Measurements from ENCODE around the gene NFIL3.

NFIL3 gene

GRCh38 chr9:91421971-91422757 lies 1.5 kb downstream of the NFIL3 start:
- DNase-seq (ENCODE audit: low read depth in 2 of 2) = no peak

DNA sequence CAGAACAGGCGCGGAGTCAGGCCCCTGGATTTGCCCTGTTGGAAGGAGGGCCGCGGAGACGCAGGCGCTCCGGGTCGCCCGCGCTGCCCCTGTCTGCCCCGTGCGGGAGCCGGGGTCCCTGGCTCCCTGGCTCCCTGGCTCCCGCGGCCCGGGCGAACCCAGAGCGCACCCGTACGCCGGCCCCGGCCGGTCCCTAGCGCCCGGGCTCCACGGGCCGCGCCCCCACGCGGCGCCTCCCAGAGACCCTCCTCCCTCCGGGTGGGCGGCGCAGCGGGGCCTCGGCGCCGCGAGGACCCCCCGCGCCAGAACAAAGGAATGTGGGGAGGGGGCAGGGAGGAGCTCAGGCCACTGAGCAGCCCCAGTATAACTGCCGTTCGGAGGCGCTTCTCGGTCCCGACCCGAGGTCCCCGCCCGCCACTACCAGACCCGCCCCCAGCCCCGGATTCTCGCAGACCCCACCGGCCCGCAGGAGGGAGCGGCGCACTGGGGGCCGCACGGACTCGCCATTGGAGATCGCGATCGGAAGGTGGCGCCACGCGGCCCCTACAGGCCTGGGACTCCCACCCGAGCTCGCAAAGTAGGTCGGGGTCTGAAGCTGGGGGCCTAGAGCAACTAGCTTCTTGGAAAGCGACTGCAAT lies 2.4 kb downstream of the NFIL3 start:
- no peak for DNase-seq (ENCODE audit: low read depth in 2 of 2)

DNA sequence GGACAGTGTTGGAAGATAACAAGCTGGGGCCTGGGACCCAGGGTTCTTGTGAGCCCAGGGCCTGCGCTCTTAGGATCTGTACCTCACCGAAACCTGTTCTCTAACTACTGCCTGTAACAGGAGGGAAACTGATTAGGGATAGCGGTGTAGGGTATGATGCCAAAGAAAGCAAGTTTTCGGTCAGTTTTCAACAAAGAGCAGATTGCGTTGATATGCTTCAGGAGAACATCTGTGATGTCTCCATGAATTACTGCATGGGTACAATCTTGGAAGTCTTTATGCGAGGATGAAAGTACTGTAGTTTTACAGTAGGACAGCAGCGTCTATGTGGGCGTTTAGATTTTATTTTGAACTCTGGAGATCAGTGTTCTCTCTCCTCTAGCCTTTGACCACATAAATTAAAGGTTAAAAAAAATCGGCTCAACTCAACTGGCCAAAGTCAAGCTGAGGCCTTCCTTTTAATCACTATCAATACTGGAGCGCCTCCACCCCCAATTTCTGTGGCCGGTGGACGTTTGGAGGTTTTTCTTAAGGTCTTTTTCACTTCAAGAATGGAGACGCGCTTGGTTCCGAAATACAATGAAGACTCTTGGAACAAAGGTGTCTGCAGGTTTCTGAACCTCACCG lies 3.0 kb downstream of the NFIL3 start:
- no peak for DNase-seq (ENCODE audit: low read depth in 2 of 2)

DNA sequence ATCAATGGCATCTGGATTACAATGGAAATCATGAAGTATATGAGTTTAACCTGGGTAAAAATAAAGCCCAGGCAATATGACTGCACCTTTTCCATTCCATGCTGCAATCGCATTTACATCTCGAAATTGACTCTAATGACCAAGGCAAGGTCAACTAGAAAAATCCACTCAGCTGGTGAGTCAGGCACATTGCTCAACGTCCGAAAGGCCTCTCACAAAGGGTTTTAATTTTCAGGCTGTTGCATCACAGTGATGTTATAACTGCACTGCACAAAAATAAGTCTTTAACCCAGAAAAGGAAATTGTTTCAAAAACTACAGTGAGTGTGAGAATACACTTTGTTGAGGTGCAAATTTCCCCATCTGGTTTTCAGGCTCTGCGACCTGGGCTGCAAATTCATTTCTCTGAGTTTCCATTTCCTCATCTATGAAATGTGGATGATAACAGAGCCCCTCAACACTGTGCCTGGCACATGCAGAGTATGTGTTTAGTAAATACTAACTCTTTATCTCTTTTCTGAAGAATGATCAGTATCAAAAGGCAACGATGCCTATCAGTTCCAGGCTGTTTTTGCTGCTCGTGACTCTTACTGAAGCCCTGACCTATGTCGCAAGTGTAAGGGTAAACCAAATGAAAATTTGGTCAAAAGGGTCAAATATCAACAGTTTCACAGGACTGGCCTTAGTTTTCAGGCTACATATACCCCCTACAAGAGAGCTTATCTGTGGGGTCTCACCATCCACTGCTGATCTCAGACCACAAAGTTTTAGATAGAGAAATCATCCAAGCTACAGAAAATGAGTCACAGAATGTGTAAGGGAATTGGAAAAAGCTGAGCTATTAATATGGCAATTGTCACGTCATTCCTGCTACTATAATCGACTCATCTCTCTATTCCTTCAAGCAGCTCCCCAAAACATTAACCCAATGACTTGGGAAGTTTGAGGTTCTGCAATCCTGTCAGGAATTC lies 4.1 kb downstream of the NFIL3 start:
- peak; percentile 89 for DNase-seq (ENCODE audit: low read depth in 2 of 2)

GRCh38 chr9:91418215-91418610 lies 5.4 kb downstream of the NFIL3 start:
- no peak for DNase-seq (ENCODE audit: low read depth in 2 of 2)

GRCh38 chr9:91417602-91418214 lies 5.9 kb downstream of the NFIL3 start:
- DNase-seq (ENCODE audit: low read depth in 2 of 2) = no peak

DNA sequence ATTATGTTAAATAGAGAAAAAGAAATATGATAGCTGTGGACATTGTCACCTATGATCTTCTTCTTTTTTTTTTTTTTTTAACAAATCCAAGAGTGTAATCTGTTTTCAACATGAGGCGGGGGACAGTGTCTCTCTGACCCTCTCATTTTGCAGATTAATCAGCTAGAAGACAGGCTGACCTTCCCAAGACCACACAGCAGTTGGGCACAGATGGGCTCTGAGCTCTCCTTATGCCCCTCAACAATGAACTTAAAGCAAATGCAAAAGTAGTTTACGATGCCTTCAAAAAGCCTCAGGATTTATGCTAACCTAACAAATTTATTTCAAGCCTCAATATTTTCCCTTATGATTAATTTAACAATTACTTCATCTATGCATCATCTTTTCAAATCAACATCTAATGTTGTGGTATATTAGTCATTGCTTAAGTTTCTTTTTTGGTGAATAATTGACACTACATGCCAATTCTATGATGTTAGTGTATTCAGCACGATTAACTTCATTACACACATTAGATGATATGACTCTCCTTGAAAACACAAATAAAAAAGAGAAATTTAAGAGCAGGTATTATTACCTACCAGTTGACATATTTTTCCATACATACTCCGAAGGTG lies 7.4 kb downstream of the NFIL3 start:
- DNase-seq (ENCODE audit: low read depth in 2 of 2) = no peak

DNA sequence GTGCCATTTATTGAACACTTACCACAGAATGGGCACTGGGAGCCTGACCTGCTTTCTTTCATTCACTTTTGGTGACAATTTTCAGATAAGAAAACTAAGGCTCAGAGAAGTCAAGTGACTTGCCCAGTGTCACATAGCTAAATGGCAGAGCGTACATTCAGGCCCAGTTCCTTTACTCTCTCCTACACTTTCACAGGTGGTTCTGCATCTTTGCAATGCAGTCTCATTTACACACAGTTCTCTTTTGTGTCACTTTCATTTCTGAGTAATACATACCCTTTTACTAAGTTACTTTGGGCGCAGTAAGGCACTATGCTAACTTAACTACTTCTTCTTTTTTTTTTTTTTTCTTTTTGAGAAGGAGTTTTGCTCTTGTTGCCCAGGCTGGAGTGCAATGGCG lies 8.3 kb downstream of the NFIL3 start:
- DNase-seq (ENCODE audit: low read depth in 2 of 2) = no peak

GRCh38 chr9:91412941-91413340 lies 10.7 kb downstream of the NFIL3 start:
- DNase-seq (ENCODE audit: low read depth in 2 of 2) = no peak

DNA sequence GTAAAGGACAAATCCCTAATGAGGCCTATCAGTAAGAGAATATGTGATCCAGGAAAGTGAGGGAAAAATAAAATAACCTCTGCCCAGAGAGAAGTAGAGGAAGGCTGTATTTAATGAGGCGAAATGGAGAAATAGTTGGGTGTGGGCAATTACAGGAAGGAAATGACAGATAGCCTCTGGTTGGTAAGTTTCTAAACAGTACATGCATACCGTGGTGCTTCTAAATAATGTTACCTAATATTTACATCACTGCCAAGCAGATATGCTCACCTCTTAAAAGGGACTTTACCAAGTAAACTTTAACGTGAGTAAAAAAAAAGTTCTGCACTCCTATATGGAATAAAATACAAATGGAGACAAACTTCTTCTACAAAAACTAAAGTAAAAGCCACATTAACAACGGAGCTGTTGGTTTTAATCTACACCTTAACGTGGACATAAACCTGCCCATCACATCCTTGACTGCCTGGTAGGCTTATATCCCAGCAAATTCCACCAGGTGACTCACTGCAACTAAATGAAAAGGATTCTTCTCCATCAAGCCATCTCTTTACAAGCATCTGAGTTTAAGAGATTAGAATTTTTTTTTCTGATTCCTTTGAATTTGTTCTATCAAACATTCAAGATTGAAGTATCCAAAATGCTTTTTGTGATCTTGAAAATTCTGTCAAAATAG lies 12.4 kb downstream of the NFIL3 start:
- no peak for DNase-seq (ENCODE audit: low read depth in 2 of 2)

DNA sequence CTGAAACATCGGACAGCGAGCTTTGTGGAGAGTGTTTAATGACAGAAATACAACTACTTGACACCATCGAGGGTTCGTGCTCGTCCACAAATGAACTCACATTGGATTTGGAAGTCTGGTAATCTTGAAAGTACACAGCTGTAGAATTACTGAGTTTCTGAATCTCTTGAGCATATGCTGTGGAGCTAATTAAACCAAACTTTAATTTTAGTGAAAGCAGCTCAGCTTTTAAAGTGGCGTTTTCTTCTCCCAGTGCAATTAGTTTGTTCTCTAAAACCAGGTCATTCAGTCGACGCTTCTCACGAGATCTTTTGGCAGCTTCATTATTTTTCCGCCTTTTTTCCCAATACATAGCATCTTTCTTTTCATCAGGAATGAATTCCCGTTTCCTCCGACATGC lies 13.5 kb downstream of the NFIL3 start:
- DNase-seq (ENCODE audit: low read depth in 2 of 2) = no peak

- no peak for DNase-seq (ENCODE audit: low read depth in 2 of 2)
These were observed 15.2 kb downstream of the NFIL3 start for GRCh38 chr9:91408475-91408874.

DNA sequence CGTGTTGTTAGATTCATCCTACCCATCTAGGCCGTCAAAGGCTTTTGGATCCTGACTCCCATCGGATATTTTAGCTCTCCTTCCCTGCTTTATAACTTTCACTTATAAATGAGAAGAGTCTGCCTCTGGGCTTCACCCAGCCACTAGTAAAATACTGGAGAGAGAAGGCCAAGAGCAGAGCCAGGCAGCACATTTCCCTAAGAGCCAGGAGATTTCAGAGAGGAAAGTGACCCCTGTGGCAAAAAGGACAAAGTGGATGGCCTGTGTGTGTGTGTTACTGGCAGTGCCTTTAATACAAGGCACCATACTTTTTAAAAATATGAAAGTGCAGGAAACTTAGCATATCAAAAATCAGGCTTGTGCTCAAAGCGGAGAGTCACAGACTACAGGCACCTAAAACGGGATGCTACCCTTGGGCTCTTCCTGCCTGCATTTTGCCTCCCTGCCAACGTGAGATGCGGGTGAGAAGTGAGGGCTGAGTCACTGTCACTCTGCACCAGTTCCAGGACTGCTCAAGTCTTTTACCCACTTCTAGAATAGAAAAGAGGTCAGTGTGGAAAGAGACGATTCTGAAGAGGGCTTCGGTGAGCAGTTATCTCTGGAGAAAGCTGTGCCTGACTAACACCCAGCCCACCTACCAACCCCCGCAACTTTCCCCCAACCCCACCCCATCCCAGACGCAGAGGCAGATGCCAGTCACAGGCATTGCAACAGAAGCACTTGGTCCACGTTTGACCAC lies 15.9 kb downstream of the NFIL3 start:
- DNase-seq (ENCODE audit: low read depth in 2 of 2) = no peak

DNA sequence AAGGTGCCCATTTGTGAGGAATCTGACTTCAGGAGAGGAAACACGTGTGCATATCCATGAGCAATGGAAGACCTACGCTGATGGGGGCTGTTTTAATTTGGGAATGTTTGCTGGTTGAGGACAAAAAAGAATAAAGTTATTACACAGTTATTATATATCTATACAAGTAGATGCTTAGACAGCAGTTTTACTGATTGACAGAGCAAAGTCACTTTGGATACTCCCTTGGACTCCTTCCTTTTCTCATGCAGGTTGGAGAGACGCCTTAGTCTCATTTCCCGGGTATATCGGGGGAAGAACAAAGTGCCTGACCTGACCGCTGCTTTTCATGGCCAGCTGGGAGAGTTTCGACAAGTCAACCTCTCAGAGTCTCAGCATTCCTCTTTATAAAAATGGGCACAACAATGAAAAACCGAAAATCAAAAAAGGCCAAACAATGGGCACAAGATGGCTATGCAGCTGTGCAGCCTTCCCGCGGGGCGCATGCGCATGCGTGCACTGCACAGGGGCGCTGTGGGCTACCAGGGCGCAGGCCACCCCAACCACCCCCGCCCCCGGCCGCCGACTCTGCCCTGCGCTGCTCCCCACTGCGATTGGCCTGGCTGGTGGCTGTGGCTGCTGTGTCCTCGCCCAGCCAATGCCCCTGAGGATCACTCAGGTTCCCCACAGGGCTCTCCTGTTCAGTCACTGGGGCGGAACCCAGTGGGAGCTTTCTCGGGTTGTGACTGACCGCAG lies 18.1 kb downstream of the NFIL3 start:
- no peak for DNase-seq (ENCODE audit: low read depth in 2 of 2)

- no peak for DNase-seq (ENCODE audit: low read depth in 2 of 2)
These were observed 19.7 kb downstream of the NFIL3 start for GRCh38 chr9:91403665-91404543.

DNA sequence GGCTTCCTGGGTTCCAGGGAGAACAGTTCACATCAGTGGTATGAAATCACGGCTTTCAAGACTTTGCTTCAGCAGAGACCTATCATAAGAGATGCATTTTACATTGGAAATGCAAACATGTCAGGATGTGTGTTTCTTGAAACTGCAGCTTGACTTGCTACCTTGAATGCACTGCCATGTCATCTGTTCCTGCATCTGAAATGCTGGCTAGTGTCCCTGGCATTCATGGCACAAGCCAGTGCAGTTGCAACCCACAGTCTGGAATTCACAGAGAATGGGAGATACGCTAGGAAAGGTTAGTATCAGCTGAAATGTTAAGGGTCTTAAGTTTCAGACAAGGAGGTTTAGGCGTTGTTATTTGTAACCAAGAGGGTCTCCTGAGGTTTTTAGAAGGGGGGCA lies 24.7 kb downstream of the NFIL3 start:
- DNase-seq (ENCODE audit: low read depth in 2 of 2) = no peak

GRCh38 chr9:91395553-91396471 lies 27.8 kb downstream of the NFIL3 start:
- peak; percentile 89 for DNase-seq (ENCODE audit: low read depth in 2 of 2)
